ENCODE results near the gene CEACAM4. TPM values are rescaled to one million over a fixed set of nuclear protein-coding genes. Genes with fewer than 3 reads are reported as not detected.
"Not testable (repeated sequence)": the region's sequence is repeated elsewhere in the genome, so short reads cannot be mapped to it uniquely, and the experiment has no call there.

CEACAM4 gene
- total RNA-seq, 2 donors from 2014 or later: not detected

GRCh38 chr19:41595890-41596280 is 31.0 kb downstream of the CEACAM4 start:
- no peaks in the 10 kb centered on the region for H3K36me3 Mint-ChIP-seq
- DNase-seq (ENCODE audit: low spot score in 2 of 2) (peak in 1 of 2 donors; percentile 46), ATAC-seq (no peak)
- no peak overlapping the region for H3K27ac Mint-ChIP-seq
- H3K9me3 Mint-ChIP-seq: no peaks in the 10 kb centered on the region

- ATAC-seq (peak; percentile 91), DNase-seq (ENCODE audit: low spot score in 2 of 2) (peak; percentile 60 to 64)
- Mint-ChIP-seq H3K9me3 (no peaks in the 10 kb centered on the region), H3K27ac (no peak overlapping the region), H3K36me3 (no peaks in the 10 kb centered on the region)
Observed at GRCh38 chr19:41595258-41595889, 31.5 kb downstream of the CEACAM4 start.

GRCh38 chr19:41591951-41592562 is 34.8 kb downstream of the CEACAM4 start:
- Mint-ChIP-seq H3K27ac (no peak overlapping the region), H3K9me3 (no peaks in the 10 kb centered on the region), H3K36me3 (no peaks in the 10 kb centered on the region)
- DNase-seq (ENCODE audit: low spot score in 2 of 2): no peak
- no peak for ATAC-seq

- Mint-ChIP-seq H3K27ac (no peak overlapping the region), H3K9me3 (no peaks in the 10 kb centered on the region), H3K36me3 (no peaks in the 10 kb centered on the region)
- ATAC-seq (no peak), DNase-seq (ENCODE audit: low spot score in 2 of 2) (no peak)
Observed at GRCh38 chr19:41590936-41591335, 35.9 kb downstream of the CEACAM4 start.

- H3K27ac Mint-ChIP-seq: peak overlapping the region; percentile 15 to 70
- ATAC-seq: peak in 1 of 2 donors; percentile 16
- no peak for DNase-seq (ENCODE audit: low spot score in 2 of 2)
Observed at GRCh38 chr19:41589371-41589770, 37.5 kb downstream of the CEACAM4 start.

GRCh38 chr19:41588497-41589209 is 38.2 kb downstream of the CEACAM4 start:
- peaks cover 0 to under 1% of the 10 kb centered on the region in 2 donors for H3K9me3 Mint-ChIP-seq
- no peak overlapping the region for H3K27ac Mint-ChIP-seq
- H3K36me3 Mint-ChIP-seq: peaks cover 0 to 10% of the 10 kb centered on the region in 2 donors
- ATAC-seq: no peak
- no peak for DNase-seq (ENCODE audit: low spot score in 2 of 2)

More at GRCh38 chr19:41589371-41589770, 37.5 kb downstream of the CEACAM4 start:
- H3K9me3 Mint-ChIP-seq: no peaks in the 10 kb centered on the region
- peaks cover 0 to 2% of the 10 kb centered on the region in 2 donors for H3K36me3 Mint-ChIP-seq

- no peak for ATAC-seq
- Mint-ChIP-seq H3K9me3 (peaks cover 0 to 9% of the 10 kb centered on the region in 2 donors), H3K27ac (no peak overlapping the region), H3K36me3 (peaks cover 7 to 18% of the 10 kb centered on the region in 2 donors)
- DNase-seq (ENCODE audit: low spot score in 2 of 2): no peak
Observed at GRCh38 chr19:41587838-41588210, 39.0 kb downstream of the CEACAM4 start.

GRCh38 chr19:41587101-41587837 is 39.6 kb downstream of the CEACAM4 start:
- ATAC-seq (no peak), DNase-seq (ENCODE audit: low spot score in 2 of 2) (no peak)
- peak overlapping the region in 1 of 2 donors; percentile 12 for H3K27ac Mint-ChIP-seq
- H3K9me3 Mint-ChIP-seq: peaks cover under 1 to 11% of the 10 kb centered on the region in 2 donors
- H3K36me3 Mint-ChIP-seq: peaks cover 13 to 23% of the 10 kb centered on the region in 2 donors

- Mint-ChIP-seq H3K9me3 (peaks cover 9 to 23% of the 10 kb centered on the region in 2 donors), H3K27ac (peak overlapping the region in 1 of 2 donors; percentile 38), H3K36me3 (peaks cover 25 to 36% of the 10 kb centered on the region in 2 donors)
- ATAC-seq (no peak), DNase-seq (ENCODE audit: low spot score in 2 of 2) (no peak)
Observed at GRCh38 chr19:41586064-41586463, 40.8 kb downstream of the CEACAM4 start.

- Mint-ChIP-seq H3K36me3 (peaks cover 36 to 47% of the 10 kb centered on the region in 2 donors), H3K27ac (peak overlapping the region; percentile 38 to 52), H3K9me3 (peaks cover 9 to 25% of the 10 kb centered on the region in 2 donors)
- ATAC-seq: no peak
- no peak for DNase-seq (ENCODE audit: low spot score in 2 of 2)
Observed at GRCh38 chr19:41584931-41585330, 41.9 kb downstream of the CEACAM4 start.

GRCh38 chr19:41584260-41584810 is 42.5 kb downstream of the CEACAM4 start:
- no peak for DNase-seq (ENCODE audit: low spot score in 2 of 2)
- H3K9me3 Mint-ChIP-seq: peaks cover 9 to 25% of the 10 kb centered on the region in 2 donors
- ATAC-seq: no peak
- no peak overlapping the region for H3K27ac Mint-ChIP-seq
- peaks cover 38 to 48% of the 10 kb centered on the region in 2 donors for H3K36me3 Mint-ChIP-seq

- H3K27ac Mint-ChIP-seq; DNase-seq (ENCODE audit: low spot score in 2 of 2); ATAC-seq: not testable (repeated sequence)
- peaks cover 9 to 25% of the 10 kb centered on the region in 2 donors for H3K9me3 Mint-ChIP-seq
- H3K36me3 Mint-ChIP-seq: peaks cover 44 to 51% of the 10 kb centered on the region in 2 donors
Observed at GRCh38 chr19:41582577-41583182, 44.2 kb downstream of the CEACAM4 start.

GRCh38 chr19:41581068-41581467 is 45.8 kb downstream of the CEACAM4 start:
- not testable (repeated sequence) for DNase-seq (ENCODE audit: low spot score in 2 of 2); ATAC-seq; H3K27ac Mint-ChIP-seq
- Mint-ChIP-seq H3K36me3 (peaks cover 44 to 56% of the 10 kb centered on the region in 2 donors), H3K9me3 (peaks cover 9 to 25% of the 10 kb centered on the region in 2 donors)

- H3K27ac Mint-ChIP-seq: no peak overlapping the region
- peaks cover 44 to 49% of the 10 kb centered on the region in 2 donors for H3K36me3 Mint-ChIP-seq
- peaks cover 9 to 25% of the 10 kb centered on the region in 2 donors for H3K9me3 Mint-ChIP-seq
- DNase-seq (ENCODE audit: low spot score in 2 of 2) (no peak), ATAC-seq (no peak)
Observed at GRCh38 chr19:41578886-41579285, 48.0 kb downstream of the CEACAM4 start.

- Mint-ChIP-seq H3K9me3 (peaks cover 9 to 16% of the 10 kb centered on the region in 2 donors), H3K27ac (peak overlapping the region in 1 of 2 donors; percentile 68), H3K36me3 (peaks cover 36 to 38% of the 10 kb centered on the region in 2 donors)
- DNase-seq (ENCODE audit: low spot score in 2 of 2) (no peak), ATAC-seq (no peak)
Observed at GRCh38 chr19:41577833-41578232, 49.0 kb downstream of the CEACAM4 start.

All from activated naive CD4-positive, alpha-beta T cell treated with anti-CD3 and anti-CD28 coated beads, Interleukin-2, amount 50 U/mL, for 72 hours (primary cell).